ENCODE measurements around the gene VWA5A. TPM values are rescaled to one million over a fixed set of nuclear protein-coding genes. Genes with fewer than 3 reads are reported as not detected.
"Not testable (repeated sequence)": the region's sequence is repeated elsewhere in the genome, so short reads cannot be mapped to it uniquely, and the experiment has no call there.

VWA5A gene
- total RNA-seq, 2 donors from 2014 or later = 23.3 to 28.9 TPM

- WGBS = 60% methylated on average over 2 of the region's 2 CpGs
- Histone ChIP-seq H3K4me1 (replicated peaks) (no peaks in the 10 kb centered on the region), H3K9me3 (no peaks in the 10 kb centered on the region), H3K36me3 (no peaks in the 10 kb centered on the region), H3K27ac (no peak overlapping the region), H3K4me3 (no peak overlapping the region), H3K27me3 (replicated peaks; ENCODE audit: insufficient read depth) (no peaks in the 10 kb centered on the region)
- no peak for DNase-seq (ENCODE audit: low spot score)
- intact Hi-C loops (cut with DNase I) = no loop called here
- no peak for TF ChIP-seq POLR2A (IDR thresholded peaks at IDR 0.05)
- no peak for TF ChIP-seq POLR2AphosphoS5 (IDR thresholded peaks at IDR 0.05)
- TF ChIP-seq, protein P1, sequence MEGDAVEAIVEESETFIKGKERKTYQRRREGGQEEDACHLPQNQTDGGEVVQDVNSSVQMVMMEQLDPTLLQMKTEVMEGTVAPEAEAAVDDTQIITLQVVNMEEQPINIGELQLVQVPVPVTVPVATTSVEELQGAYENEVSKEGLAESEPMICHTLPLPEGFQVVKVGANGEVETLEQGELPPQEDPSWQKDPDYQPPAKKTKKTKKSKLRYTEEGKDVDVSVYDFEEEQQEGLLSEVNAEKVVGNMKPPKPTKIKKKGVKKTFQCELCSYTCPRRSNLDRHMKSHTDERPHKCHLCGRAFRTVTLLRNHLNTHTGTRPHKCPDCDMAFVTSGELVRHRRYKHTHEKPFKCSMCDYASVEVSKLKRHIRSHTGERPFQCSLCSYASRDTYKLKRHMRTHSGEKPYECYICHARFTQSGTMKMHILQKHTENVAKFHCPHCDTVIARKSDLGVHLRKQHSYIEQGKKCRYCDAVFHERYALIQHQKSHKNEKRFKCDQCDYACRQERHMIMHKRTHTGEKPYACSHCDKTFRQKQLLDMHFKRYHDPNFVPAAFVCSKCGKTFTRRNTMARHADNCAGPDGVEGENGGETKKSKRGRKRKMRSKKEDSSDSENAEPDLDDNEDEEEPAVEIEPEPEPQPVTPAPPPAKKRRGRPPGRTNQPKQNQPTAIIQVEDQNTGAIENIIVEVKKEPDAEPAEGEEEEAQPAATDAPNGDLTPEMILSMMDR (IDR thresholded peaks at IDR 0.05) = no peak
These were observed 3.9 kb downstream of the VWA5A start for GRCh38 chr11:124119103-124119502.

GRCh38 chr11:124120891-124121290, 5.6 kb downstream of the VWA5A start:
- Histone ChIP-seq H3K4me3 (no peak overlapping the region), H3K4me1 (replicated peaks) (no peaks in the 10 kb centered on the region), H3K27me3 (replicated peaks; ENCODE audit: insufficient read depth) (no peaks in the 10 kb centered on the region), H3K9me3 (no peaks in the 10 kb centered on the region), H3K27ac (no peak overlapping the region), H3K36me3 (no peaks in the 10 kb centered on the region)
- WGBS = 88% methylated on average over 4 of the region's 4 CpGs
- intact Hi-C loops (cut with DNase I) = no loop called here
- DNase-seq (ENCODE audit: low spot score) = no peak
- TF ChIP-seq POLR2A (IDR thresholded peaks at IDR 0.05) = no peak
- TF ChIP-seq, protein P1 (IDR thresholded peaks at IDR 0.05) = no peak
- TF ChIP-seq POLR2AphosphoS5 (IDR thresholded peaks at IDR 0.05) = no peak

DNA sequence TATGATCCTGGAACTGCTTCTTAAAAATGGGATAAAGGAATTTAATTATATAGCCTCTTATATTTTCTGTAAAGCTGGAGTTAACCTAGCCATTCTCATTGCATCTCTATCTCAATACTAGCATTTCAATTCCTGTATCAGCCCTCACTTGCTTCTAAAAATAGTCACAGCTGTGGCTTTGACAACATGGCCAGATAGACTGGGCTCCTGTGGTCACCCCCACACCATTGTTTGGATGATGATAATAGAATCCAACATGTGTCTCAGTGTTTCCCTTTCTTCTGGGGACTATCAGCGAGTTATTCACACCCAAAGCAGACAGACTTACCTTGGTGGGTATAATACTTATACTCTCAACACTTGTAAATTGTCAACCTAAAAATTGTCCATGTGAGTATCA, 6.9 kb downstream of the VWA5A start:
- DNase-seq (ENCODE audit: low spot score) = no peak
- no peaks in the 10 kb centered on the region for H3K36me3 ChIP-seq
- TF ChIP-seq POLR2A (IDR thresholded peaks at IDR 0.05) = no peak
- no peak for TF ChIP-seq POLR2AphosphoS5 (IDR thresholded peaks at IDR 0.05)
- TF ChIP-seq, protein P1 (IDR thresholded peaks at IDR 0.05) = no peak
- 100% methylated on average over 1 of the region's 1 CpG for WGBS
- no peak overlapping the region for H3K4me3 ChIP-seq
- no peaks in the 10 kb centered on the region for H3K4me1 ChIP-seq (replicated peaks)
- no peaks in the 10 kb centered on the region for H3K9me3 ChIP-seq
- H3K27me3 ChIP-seq (replicated peaks; ENCODE audit: insufficient read depth) = no peaks in the 10 kb centered on the region
- H3K27ac ChIP-seq = no peak overlapping the region
- intact Hi-C loops (cut with DNase I) = no loop called here

- Histone ChIP-seq H3K4me1 (replicated peaks) (no peaks in the 10 kb centered on the region), H3K9me3 (no peaks in the 10 kb centered on the region), H3K27ac (no peak overlapping the region), H3K27me3 (replicated peaks; ENCODE audit: insufficient read depth) (no peaks in the 10 kb centered on the region), H3K4me3 (no peak overlapping the region), H3K36me3 (no peaks in the 10 kb centered on the region)
- no peak for TF ChIP-seq POLR2A (IDR thresholded peaks at IDR 0.05)
- TF ChIP-seq POLR2AphosphoS5 (IDR thresholded peaks at IDR 0.05) = no peak
- TF ChIP-seq, protein P1 (IDR thresholded peaks at IDR 0.05) = no peak
- 57% methylated on average over 2 of the region's 2 CpGs for WGBS
- intact Hi-C loops (cut with DNase I) = no loop called here
- DNase-seq (ENCODE audit: low spot score) = no peak
These were observed 8.4 kb downstream of the VWA5A start for GRCh38 chr11:124123622-124124021.

DNA sequence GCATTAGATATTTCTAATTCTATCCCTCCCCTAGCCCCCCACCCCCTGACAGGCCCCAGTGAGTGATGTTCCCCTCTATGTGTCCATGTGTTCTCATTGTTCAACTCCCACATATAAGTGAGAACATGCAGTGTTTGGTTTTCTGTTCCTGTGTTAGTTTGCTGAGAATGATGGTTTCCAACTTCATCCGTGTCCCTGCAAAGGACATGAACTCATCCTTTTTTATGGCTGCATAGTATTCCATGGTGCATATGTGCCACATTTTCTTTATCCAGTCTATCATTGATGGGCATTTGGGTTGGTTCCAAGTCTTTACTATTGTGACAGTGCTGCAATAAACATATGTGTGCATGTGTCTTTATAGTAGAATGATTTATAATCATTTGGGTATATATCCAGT, 11.9 kb downstream of the VWA5A start:
- WGBS = 95% methylated on average over 1 of the region's 1 CpG

More for the DNA sequence above, 11.9 kb downstream of the VWA5A start:
- H3K27me3 ChIP-seq (replicated peaks; ENCODE audit: insufficient read depth); H3K4me1 ChIP-seq (replicated peaks); DNase-seq (ENCODE audit: low spot score); H3K9me3 ChIP-seq; intact Hi-C loops (cut with DNase I); H3K27ac ChIP-seq; H3K4me3 ChIP-seq; H3K36me3 ChIP-seq: not testable (repeated sequence)
